Glutamatergic neuron (in vitro differentiated cells): ENCODE results near the gene CYP26B1. TPM values are rescaled to one million over a fixed set of nuclear protein-coding genes. Genes with fewer than 3 reads are reported as not detected.

Experiments
- DNase-seq: peaks from one replicate; pipeline ENCODE4 v3.0.0; 2022
- H3K27ac Mint-ChIP-seq: one replicate; pipeline ENCODE4 v1.8.0; 2020; ENCODE audit warnings: mild to moderate bottlenecking, mixed read lengths, inconsistent platforms; ENCODE audit not compliant: unreplicated experiment
- H3K27me3 Mint-ChIP-seq: one replicate; pipeline ENCODE4 v1.8.0; 2020; ENCODE audit warnings: mild to moderate bottlenecking, moderate library complexity, mixed read lengths, inconsistent platforms; ENCODE audit not compliant: unreplicated experiment
- H3K36me3 Mint-ChIP-seq: one replicate; pipeline ENCODE4 v1.8.0; 2020; ENCODE audit warnings: mild to moderate bottlenecking, mixed read lengths, inconsistent platforms; ENCODE audit not compliant: unreplicated experiment
- H3K4me1 Mint-ChIP-seq: one replicate; pipeline ENCODE4 v1.8.0; 2020; ENCODE audit warnings: mild to moderate bottlenecking, low read depth, mixed read lengths, inconsistent platforms; ENCODE audit not compliant: unreplicated experiment
- H3K4me3 Mint-ChIP-seq: one replicate; pipeline ENCODE4 v1.8.0; 2020; ENCODE audit warnings: mild to moderate bottlenecking, mixed read lengths, inconsistent platforms; ENCODE audit not compliant: unreplicated experiment
- H3K9me3 Mint-ChIP-seq: one replicate; pipeline ENCODE4 v1.8.0; 2020; ENCODE audit warnings: mild to moderate bottlenecking, moderate library complexity, mixed read lengths, inconsistent platforms; ENCODE audit not compliant: unreplicated experiment
- total RNA-seq: library from RNA; stranded (reverse); fragmentation: NEBNext Ultra II Directional; extraction: Animal tissue kit (Norgen Biotek cat#: 25700); gene quantifications from one replicate; pipeline ENCODE4 v1.2.1, GENCODE V29; 2021; ENCODE audit not compliant: unreplicated experiment
- TF ChIP-seq, protein P1 (sequence below): fragments of 200-600 bp; sonication (generic); IDR thresholded peaks from one replicate; pipeline ENCODE4 v1.5.0; 2021; ENCODE audit not compliant: partially characterized antibody, unreplicated experiment

CYP26B1 gene
- total RNA-seq, 1 donor from 2014 or later = 9.7 TPM

DNA sequence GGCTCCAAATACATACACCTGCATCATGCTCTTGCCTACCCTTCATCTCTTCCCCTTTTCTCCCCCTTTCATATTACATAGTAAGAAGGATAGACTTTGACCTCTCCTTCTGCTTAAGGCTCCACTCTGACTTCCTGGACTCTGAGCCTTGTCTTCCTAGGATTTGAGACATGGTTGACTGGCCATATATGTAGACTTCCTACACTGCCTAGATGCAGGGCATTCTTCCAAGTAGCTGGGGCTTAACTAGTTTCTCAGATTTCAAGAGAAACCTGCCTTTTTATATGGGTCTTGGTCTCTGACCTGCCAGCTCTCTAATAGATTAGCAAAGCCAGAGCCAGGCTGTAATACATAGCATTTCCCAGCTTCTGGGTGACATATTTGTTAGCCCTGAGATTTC, 35.4 kb upstream of the CYP26B1 start:
- H3K27ac Mint-ChIP-seq = no peak overlapping the region
- H3K36me3 Mint-ChIP-seq = no peaks in the 10 kb centered on the region
- TF ChIP-seq, protein P1, sequence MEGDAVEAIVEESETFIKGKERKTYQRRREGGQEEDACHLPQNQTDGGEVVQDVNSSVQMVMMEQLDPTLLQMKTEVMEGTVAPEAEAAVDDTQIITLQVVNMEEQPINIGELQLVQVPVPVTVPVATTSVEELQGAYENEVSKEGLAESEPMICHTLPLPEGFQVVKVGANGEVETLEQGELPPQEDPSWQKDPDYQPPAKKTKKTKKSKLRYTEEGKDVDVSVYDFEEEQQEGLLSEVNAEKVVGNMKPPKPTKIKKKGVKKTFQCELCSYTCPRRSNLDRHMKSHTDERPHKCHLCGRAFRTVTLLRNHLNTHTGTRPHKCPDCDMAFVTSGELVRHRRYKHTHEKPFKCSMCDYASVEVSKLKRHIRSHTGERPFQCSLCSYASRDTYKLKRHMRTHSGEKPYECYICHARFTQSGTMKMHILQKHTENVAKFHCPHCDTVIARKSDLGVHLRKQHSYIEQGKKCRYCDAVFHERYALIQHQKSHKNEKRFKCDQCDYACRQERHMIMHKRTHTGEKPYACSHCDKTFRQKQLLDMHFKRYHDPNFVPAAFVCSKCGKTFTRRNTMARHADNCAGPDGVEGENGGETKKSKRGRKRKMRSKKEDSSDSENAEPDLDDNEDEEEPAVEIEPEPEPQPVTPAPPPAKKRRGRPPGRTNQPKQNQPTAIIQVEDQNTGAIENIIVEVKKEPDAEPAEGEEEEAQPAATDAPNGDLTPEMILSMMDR = no peak
- no peaks in the 10 kb centered on the region for H3K4me1 Mint-ChIP-seq
- H3K27me3 Mint-ChIP-seq = peaks cover 1% of the 10 kb centered on the region
- no peaks in the 10 kb centered on the region for H3K9me3 Mint-ChIP-seq
- H3K4me3 Mint-ChIP-seq = no peak overlapping the region
- no peak for DNase-seq

DNA sequence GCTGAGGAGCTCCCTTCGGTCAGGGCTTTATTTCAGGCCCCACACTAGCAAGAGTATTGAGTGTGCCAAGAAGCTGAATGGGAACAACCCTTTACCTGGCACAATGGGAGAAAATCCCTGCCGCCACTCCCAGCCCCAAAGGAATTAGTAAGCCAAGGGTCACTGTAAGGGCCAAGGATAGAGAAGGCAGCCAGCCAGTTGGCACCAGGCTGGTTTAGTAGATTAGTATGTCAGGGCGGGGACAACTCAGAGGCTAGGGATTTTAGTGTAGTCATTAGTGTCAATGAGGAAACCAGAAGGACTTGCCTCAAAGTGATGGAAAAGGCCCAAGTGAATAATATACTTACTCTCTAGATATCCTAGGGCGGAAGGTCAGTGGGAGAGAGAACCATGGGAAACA, 34.9 kb upstream of the CYP26B1 start:
- Mint-ChIP-seq H3K4me3 (no peak overlapping the region), H3K36me3 (no peaks in the 10 kb centered on the region), H3K9me3 (no peaks in the 10 kb centered on the region), H3K27ac (no peak overlapping the region), H3K27me3 (peaks cover 1% of the 10 kb centered on the region), H3K4me1 (no peaks in the 10 kb centered on the region)
- TF ChIP-seq, protein P1 = no peak
- DNase-seq = no peak

DNA sequence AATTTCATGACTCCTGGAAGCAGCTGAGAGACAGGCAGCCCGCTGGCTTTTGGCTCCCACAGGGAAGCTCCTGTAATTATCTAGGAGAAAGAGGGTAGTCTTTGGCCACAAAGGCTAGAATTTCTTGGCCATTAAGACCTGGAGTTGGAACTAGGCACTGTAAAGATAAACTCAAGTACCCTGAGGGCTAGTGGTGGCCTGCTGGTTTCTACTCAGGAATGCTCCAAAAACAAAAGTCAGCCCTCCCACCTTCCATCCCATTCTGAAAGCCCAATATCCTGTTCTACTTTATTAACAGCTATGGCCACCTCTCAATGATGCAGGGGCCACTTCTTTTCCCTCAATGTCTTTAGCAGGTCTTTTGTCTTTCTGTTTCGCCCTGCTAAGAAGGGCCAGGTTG, 34.0 kb upstream of the CYP26B1 start:
- no peaks in the 10 kb centered on the region for H3K36me3 Mint-ChIP-seq
- TF ChIP-seq, protein P1 = no peak
- peaks cover 1% of the 10 kb centered on the region for H3K27me3 Mint-ChIP-seq
- no peak overlapping the region for H3K27ac Mint-ChIP-seq
- H3K4me1 Mint-ChIP-seq = no peaks in the 10 kb centered on the region
- no peak overlapping the region for H3K4me3 Mint-ChIP-seq
- no peak for DNase-seq
- H3K9me3 Mint-ChIP-seq = no peaks in the 10 kb centered on the region

DNA sequence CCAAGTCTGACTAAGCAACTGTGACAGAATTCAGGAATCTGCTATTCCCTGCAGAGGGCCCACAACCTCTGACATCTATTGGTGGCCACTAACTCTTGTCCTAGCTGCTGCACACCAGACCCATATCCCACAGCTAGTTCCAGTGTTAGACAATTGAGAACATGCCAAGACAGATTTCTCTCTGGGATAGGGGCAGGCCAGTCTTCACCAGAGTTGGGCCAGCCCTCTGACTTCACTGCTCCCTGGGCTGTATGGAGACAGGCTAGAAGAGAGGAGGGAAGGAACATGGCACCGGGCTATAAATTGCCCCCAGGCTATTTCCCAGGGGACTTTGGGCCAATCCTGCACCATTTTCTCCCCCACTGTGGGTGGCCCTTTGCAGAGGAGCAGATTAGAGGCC, 32.7 kb upstream of the CYP26B1 start:
- no peak for DNase-seq
- Mint-ChIP-seq H3K27me3 (no peaks in the 10 kb centered on the region), H3K4me1 (no peaks in the 10 kb centered on the region), H3K4me3 (no peak overlapping the region), H3K27ac (no peak overlapping the region), H3K36me3 (no peaks in the 10 kb centered on the region), H3K9me3 (no peaks in the 10 kb centered on the region)
- TF ChIP-seq, protein P1 = no peak

DNA sequence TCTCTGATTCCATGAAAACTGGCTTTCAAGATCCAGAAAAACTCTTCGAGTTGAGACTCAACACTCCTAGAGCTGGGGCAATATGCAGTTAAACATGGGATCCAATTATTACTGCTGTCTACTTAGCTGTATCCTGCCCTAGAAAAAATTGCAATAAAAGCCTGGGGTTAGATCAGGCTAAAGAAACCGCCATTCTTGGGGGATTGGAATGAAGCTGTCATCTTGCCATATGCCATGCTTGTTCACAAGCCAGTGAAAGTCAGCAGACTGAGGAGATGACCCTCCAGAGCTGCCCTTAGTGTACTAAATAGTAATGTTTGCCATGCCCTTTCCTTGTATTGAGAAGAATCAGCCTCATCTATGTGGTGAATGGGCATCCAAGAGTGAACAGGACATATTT, 30.9 kb upstream of the CYP26B1 start:
- peaks cover 11% of the 10 kb centered on the region for H3K4me1 Mint-ChIP-seq
- H3K36me3 Mint-ChIP-seq = no peaks in the 10 kb centered on the region
- DNase-seq = no peak
- TF ChIP-seq, protein P1 = no peak
- no peaks in the 10 kb centered on the region for H3K27me3 Mint-ChIP-seq
- H3K27ac Mint-ChIP-seq = no peak overlapping the region
- H3K9me3 Mint-ChIP-seq = peaks cover 3% of the 10 kb centered on the region
- H3K4me3 Mint-ChIP-seq = no peak overlapping the region
